NCI-H1436 (cell line): Measurements from ENCODE around the gene MYF5.

Source experiments
- DNase-seq: peaks from one replicate; lab custom pipeline; 2025; lab: John Stamatoyannopoulos, UW

MYF5 gene

DNA sequence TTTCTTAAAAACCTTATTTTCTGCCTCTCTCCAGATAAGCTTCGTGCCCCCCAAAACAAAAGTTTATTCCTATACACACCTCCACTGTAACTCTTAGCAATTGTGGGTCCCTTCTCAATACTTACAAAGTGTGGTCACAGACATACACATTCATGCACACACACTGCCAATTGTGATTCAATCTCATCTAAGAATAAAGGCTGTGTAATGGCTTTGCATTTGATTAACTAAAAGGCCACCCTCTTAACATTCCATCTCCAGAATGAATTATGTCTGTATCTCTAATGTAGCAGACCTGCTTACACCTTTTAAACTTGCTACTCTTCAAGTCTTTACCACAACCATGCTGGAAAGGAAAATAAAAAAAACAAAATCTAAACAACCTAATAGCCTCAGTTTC lies 49.5 kb downstream of the MYF5 start:
- DNase-seq, result no peak

DNA sequence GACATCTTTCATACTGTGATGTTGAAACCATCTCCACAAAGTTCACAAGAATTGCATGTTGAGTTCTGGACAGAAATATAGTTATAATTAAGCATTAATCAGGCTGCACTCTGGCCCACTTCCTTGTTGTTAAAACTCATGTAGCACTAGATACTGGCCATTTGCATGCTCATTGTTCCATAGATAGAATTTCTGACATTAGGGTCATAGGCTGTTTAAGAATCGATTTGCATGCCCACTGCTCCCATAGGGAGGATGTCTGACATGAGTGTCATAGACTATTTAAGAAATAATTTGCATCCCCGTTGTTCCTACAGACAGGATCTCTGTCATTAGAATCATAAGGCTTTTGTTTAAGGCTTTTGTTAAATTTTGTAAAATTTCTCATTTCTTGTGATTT lies 50.2 kb downstream of the MYF5 start:
- DNase-seq, result no peak
